NCI-H2196 treated with DMSO at 0.1 percent for 48 hours (cell line): ENCODE measurements around the gene CFAP119.
A peak's percentile ranks its signal among the peaks of the same experiment; 100 is the strongest.

Experiments
- DNase-seq: peaks from one replicate; lab custom pipeline; 2025; ENCODE audit not compliant: unreplicated experiment; lab: John Stamatoyannopoulos, UW

Gene CFAP119

DNA sequence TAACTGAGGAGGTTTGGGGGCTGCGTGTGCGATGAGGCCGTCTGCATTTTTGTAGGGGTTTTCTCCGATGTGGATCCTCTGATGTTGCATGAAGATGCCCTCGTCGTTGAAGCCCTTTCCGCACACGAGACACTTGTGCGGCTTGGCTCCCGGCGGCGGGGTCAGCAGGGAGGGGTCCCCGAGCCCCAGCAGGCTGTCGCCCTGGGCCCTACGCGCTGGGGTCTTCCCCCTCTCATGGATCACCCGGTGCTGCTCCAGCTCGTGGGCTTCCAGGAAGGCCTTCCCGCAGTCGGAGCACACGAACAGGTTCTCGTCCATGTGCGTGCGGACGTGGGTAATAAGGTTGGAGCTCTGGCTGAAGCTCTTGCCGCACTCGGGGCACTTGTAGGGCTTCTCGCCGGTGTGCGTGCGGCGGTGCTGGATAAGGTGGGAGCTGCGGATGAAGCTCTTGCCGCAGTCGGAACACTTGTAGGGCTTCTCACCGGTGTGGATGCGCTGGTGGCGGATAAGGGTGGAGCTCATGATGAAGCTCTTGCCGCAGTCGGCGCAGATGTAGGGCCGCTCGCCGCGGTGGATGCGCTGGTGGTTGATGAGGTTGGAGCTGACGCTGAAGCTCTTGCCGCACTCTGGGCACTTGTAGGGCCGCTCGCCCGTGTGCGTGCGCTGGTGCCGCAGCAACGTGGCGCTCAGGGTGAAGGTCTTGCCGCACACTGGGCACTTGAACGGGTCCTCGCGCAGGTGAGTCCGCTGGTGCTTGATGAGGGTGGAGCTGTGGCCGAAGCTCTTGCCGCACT lies 20.8 kb upstream of the CFAP119 start:
- DNase-seq, result no peak

DNA sequence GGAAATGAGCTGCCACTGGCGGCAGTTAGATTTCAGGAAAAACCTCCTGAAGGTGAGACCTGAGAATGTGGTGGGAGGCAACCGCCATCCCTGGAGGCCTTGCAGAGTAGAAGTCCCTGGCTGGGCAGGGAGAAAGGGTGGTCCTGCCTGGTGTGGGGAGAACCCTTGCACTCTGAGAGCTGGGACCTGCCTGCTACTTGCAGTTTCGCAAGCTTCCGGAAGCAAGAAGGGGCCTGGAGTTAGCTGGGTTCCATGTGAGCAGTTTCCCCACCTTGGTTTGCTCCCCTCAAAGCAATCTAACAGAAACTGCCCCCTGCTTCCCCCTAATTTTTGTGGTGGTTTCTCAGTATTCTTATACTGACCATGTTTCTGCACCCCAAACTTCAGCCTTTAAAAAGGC lies 18.7 kb upstream of the CFAP119 start:
- DNase-seq, result no peak

DNA sequence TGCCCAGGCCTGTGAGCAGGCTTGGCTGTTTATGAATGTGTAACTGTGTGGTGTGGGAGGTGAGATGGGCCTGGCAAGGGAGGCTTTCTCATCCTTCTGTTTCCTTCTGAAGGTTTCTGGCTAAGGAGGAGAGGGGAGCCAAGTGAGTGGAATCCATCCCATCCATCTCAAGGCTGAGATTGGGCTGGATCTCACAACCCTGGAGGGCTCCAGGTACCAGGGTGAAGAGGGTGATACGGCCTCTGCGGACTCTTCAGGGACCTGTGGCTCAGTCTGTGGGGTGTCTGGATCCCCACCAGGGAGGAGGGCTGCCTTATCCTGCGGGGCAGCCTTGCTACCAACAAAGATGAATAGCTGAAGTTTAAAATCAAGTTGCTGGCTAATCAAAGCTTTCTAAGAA lies 18.2 kb upstream of the CFAP119 start:
- no peak for DNase-seq

DNA sequence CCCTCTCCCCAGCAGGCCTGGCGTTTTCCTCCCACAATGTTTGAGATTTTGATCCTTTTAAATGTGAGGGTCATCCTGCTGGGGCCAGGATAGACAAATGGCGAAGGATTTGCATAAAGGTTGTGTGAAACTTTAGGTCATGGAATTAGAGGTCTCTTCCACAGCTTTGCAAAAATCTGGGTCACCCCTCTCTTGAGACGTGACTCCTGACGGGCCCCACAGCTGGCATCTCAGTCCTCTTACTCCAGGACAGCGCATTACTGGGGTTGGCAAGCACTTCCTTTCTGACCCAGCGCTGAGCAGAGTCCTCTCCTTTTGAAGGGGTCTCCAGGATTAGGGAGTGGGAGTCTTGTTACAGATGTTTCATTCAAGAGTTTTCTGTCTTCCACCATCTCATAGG lies 17.7 kb upstream of the CFAP119 start:
- no peak for DNase-seq

DNA sequence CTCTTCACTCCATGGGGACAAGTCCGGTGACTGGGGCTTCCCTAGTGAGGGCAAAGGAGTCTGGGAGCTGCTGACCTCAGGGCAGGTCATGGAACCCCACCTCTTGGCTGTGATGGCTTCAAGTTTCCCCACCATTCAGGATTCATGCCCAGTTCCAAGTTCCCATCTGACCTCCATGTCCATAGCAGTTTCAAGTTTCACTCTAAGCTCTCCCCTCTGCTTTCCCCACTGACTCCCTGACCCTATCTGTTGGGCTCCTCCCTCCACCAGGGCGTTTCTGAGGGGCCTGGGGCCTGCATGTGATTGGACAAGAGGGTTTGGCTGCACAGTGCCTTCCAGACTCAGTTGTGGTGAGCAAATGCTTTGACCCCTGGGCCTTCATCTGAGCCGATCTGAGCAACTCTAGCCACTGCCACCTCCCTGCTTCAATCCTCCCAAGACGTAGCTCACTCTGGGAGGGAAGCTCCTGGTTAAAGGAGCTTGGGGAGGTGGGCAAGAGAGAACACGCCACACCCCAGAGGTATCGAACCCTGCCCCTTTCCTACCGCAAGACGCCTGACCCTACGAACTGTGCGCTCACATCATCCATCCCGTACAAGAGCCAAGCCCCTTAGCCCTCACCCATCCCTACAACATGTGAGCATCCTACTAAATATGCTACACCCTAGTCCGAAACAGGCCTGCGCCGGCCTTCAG lies 16.8 kb upstream of the CFAP119 start:
- DNase-seq, result no peak

DNA sequence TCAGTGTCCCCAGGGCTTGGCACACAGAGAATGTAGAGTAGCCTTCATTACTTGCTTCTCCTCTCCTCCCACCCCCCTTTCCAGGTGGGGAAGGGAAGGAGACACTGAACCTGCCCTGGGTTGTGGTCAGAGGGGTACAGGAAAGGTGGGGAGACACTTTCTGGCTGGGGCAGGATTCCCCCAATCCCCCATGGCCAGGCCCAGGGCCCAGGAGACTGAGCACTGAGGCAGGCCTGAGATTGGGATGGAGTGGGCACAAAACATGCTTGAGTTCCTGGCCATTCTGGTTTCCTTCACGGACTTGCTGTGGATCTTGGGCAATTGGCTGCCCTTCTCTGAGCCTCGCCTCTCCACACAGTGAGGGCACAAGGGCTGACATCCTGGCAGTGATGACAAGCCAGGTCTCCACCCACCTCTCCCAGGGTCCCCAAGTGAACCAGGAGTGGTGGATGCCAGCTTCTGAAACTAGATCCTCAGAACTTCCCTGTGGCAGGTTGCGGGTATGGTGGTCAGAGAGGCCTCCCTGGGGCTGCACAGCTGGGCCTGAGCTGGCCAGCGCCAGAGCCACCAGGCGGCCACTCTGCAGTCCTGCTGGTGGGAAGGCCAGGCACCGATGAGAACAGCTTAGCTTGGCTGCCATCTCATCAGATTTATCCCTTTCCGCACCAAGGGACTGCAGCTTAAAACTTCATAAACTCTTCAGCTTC lies 15.9 kb upstream of the CFAP119 start:
- no peak for DNase-seq

DNA sequence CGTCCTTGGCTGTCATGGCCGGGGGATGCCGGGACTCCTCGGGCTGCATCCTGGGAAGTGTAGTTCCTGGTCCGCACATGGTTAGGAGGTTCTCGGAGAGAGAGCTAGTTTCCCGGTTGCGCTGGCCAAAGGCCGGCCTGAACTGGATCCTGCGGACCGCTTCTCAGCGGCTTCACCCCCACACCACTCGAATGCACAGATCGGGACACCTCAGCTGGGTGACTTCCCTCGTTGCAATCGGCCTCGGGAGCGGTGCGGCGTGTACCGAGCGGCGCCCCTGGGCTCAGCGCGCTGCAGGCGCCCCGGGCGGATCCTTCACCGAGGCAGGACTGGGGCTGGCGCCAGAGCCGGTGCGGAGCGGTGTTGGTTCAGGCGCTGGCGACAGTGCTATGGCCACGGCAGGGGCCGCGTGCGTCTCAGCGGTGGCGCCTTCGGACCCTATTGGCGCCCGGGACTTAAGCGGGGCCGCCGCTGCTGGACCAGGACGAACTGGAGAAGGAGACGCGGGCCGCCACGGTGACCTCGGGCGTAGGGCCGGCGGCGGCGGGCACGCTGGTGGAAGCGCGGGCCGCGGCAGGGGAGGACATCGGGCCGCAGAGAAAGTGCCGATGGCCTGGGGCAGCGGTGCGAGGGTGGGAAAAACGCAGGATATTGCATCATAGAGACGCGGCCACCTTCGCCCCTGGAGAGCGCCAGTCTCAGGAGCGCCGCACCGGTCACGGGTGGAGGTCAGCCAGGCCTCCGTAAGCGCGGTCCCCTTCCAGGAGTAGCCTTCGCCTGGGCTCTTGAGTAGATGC lies 13.7 kb upstream of the CFAP119 start:
- peak; percentile 73 for DNase-seq

DNA sequence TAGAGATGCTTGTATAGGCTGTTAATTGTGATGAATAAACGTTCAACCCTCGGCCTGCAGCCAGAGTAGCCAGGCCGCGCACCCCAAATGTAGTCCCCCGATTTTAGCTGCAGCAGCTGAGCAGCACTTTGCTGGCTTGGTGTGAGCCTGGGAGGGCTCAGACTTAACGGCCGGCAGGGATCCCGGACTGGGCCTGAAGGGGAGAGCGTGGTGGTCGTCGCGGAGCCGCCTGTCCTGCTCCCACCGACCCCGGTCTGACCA lies 13.2 kb upstream of the CFAP119 start:
- DNase-seq, result no peak

DNA sequence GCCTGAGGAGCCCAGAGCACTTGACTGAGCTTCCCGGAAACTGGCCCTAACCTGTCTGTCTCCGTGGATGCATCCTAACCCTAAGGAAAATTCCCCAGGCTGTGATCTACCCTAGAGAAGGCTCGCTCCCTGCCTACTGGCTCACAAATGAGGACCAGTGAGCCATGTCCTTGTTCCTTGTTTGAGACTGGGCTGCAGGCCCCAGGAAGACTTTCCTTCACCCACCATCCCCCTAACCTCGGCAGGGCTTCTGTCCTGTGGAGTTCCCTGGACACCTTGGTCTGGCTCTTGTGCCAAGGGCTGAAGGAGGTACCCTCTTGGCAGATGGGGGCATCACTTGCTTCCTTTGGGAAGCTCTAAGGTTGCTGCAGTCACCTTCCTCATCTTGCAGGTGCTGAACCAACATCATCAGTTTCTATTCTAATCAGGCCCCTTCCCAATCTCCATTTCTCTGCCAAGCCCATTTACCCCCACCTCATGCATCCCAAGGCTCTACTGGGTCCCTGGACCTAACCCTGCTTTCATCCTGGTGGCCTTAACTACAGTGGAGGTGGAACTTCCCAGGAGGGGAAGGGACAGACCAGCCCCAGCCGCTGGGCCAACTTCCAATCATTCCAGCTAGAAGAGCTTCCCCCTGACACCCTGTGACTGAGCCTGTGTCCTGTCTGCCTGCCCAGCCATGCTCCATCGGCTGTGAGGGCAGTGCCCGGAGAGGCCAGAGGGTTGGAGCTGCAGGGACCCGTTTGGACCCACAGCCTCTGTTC lies 12.7 kb upstream of the CFAP119 start:
- no peak for DNase-seq

DNA sequence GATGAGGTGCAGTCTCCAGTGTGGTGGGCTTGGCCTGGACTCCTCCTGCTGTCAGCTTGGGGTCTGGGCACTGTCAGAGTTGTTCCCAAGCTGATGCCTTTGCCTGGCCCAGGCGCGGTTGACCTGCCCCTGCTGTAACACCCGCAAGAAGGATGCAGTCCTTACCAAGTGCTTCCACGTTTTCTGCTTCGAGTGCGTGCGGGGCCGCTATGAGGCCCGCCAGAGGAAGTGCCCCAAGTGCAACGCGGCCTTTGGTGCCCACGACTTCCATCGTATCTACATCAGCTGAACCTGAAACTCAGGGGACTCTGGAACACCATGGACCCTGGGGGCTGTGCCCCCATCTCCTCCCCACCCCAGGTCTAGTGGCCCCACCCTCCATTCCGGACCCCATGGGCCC lies 12.0 kb upstream of the CFAP119 start:
- no peak for DNase-seq

DNA sequence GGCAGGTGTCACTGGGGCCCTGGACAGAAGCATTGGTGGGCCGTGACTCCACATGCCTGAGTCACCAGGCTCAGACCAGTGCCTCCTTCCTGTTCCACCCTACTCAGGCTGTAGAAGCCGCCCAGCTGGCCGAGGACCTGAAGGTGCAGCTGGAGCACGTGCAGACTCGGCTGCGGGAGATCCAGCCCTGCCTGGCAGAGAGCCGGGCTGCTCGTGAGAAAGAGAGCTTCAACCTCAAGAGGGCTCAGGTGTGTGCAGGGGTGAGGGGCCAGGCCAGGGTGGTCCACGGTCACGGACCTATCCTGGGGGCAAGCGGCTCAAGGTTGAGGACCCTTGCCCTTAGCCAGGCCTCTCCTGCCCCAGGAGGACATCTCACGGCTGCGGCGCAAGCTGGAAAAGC lies 9.9 kb upstream of the CFAP119 start:
- no peak for DNase-seq

DNA sequence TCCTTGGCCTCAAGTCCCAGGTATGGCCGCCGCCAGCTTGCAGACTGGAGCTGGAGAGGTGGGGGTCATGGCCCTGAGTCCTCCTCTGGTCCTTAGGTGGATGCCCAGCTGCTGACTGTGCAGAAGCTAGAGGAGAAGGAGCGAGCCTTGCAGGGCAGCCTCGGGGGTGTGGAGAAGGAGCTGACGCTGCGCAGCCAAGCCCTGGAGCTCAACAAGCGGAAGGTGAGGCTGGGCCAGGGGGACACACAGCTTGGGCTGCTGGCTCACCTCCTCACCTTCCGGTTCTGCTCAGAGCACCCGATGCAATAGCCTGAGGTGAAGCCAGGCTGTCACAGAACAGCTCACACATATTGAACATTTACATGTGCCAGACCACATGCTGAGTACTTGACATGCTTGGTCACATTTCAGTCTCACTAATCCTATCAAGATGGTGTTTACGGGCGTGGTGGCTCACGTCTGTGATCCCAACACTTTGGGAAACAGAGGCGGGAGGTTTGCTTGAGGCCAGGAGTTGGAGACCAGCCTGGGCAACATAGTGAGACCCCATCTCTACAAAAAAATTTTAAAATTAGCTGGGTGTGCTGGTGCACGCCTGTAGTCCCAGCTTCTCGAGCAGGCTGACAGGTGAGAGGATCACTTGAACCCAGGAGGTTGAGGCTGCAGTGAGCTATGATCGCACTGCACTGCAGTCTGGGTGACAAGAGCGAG lies 7.7 kb upstream of the CFAP119 start:
- DNase-seq, result no peak

DNA sequence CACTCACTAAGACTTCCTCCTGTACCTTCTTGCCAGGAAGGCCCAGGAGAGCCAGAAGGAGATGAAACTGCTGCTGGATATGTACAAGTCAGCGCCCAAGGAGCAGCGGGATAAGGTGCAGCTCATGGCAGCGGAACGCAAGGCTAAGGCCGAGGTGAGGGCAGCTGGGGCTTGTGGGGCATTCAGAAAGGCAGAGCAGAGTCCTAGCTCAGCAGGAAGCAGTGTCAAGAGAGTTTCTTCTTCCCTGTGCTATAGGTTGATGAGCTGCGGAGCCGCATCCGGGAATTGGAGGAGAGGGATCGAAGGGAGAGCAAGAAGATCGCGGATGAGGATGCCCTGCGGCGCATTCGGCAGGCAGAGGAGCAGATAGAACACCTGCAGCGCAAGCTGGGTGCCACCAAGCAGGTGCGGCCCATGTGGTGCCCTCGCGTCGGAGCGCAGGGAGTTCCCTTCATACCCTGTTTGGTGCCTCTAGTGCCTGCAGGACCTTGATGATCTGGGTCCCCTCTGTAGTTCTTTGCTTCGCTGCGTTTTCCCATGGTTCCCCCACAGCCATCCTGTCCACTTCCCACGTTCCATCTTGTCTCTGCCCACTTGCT lies 6.8 kb upstream of the CFAP119 start:
- DNase-seq, result no peak

DNA sequence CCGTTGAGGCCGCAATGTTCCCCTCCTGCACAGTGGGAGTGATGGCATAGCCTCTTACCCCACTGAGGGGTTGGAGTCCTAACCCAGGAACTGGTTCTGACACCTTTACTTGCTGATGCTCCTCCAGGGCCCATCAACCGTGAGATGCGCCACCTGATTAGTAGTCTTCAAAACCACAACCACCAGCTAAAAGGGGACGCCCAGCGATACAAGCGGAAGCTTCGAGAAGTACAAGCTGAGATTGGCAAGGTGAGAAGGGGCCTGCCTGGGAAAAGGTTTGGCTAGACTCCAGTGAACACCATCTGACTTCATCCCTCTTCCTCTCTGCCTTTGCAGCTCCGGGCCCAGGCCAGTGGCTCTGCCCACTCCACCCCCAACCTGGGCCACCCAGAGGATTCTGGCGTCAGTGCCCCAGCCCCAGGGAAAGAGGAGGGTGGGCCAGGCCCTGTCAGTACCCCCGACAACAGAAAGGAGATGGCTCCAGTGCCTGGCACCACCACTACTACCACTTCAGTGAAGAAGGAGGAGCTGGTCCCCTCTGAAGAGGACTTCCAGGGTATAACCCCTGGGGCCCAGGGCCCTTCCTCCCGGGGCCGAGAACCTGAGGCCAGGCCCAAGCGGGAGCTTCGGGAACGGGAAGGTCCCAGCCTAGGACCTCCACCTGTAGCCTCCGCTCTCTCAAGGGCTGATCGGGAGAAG lies 6.1 kb upstream of the CFAP119 start:
- no peak for DNase-seq

DNA sequence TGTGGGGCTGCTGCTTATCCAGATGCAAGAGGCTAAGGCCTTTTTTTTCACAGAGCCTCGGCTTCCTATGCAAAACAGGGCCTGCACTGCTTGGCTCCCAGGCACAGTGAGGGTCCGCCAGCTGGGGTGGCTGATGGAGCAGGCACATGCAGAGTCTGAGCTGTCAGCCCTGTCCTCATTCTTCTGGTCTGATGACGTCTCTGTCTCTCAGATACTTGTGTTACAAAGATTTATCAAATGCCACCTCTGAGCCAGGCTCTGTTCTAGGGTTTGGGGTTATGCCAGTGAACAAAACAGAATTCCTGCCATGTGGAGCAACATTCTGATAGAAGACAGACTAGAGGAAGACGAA lies 5.0 kb upstream of the CFAP119 start:
- DNase-seq, result no peak

DNA sequence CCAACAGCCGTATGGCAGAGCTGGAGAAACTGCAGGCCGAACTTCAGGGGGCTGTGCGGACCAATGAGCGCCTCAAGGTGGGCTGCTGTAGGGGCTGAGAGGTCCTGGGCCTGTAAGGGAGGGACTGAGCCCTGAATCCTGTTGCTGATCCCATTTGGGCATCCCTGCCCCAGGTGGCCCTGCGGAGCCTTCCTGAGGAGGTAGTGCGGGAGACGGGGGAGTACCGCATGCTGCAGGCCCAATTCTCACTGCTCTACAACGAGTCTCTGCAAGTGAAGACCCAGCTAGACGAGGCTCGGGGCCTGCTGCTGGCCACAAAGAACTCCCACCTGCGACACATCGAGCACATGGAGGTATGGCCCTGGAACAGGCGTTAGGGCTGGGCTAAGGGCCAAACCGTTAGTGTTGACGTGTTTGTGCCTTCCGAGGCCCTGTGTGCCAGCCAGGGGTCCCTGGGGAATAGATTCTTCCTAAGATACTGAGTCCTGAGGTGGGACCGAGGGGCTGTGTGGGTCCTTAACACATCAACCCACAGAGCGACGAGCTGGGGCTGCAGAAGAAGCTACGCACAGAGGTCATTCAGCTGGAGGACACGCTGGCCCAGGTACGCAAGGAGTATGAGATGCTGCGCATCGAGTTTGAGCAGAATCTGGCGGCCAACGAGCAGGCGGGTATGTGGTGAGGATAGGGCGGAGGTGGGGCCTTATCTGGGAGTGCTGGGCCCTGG lies 4.5 kb upstream of the CFAP119 start:
- no peak for DNase-seq

DNA sequence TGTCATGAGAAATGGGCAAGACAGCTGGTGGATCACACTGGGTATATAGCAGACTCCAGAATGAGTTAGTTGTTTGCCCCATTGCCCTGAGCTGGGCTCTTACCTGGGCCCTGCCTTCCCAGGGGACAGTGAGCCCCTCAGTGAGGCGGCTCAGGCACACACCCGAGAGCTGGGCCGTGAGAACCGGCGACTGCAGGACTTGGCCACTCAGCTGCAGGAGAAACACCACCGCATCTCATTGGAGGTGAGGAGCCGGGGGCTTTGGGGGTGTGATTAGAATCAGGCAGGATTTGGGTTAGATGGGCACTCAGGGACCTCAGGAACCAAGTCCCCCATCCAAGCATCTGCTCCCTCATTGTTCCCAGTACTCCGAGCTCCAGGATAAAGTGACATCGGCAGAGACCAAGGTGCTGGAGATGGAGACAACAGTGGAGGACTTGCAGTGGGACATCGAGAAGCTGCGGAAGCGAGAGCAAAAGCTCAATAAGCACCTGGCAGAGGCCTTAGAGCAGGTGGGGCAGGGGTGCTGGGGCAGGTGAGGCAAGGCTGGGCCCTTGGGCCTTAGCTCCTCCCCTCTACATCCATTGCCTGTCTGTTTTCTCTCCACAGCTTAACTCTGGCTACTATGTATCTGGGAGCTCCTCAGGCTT lies 3.1 kb upstream of the CFAP119 start:
- DNase-seq, result no peak

DNA sequence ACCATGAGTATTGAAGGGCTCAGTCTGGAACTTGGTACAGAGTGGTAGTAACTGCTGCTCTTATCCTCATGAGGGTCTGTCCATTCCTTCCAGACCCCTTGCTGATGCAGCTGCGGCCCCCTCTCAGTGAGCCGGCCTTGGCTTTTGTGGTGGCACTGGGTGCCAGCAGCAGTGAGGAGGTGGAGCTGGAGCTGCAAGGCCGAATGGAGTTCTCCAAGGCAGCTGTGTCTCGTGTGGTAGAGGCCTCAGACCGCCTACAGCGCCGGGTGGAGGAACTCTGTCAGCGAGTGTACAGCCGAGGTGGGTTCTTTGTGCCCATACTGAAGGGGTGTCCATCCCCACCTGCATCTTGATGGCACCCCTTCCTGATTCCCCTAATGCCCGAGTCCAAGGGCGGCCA lies 2.2 kb upstream of the CFAP119 start:
- no peak for DNase-seq
